ELR (cell line): ENCODE measurements around the gene CENPX.

Source experiments
- DNase-seq: peaks from one replicate; pipeline ENCODE4 v3.0.0-alpha.2; 2015; ENCODE audit warnings: low read depth

Gene CENPX

GRCh38 chr17:82012261-82012639, 10.4 kb downstream of the CENPX start:
- DNase-seq, result no peak

- DNase-seq, result no peak
These were observed 11.0 kb downstream of the CENPX start for GRCh38 chr17:82011617-82012187.

GRCh38 chr17:82010575-82011525, 11.8 kb downstream of the CENPX start:
- DNase-seq, result no peak

GRCh38 chr17:82009413-82009812, 13.3 kb downstream of the CENPX start:
- no peak for DNase-seq

- no peak for DNase-seq
These were observed 13.7 kb downstream of the CENPX start for GRCh38 chr17:82008941-82009405.

- no peak for DNase-seq
These were observed 14.3 kb downstream of the CENPX start for GRCh38 chr17:82008258-82008940.

GRCh38 chr17:82007495-82008257, 15.0 kb downstream of the CENPX start:
- no peak for DNase-seq

- no peak for DNase-seq
These were observed 15.5 kb downstream of the CENPX start for GRCh38 chr17:82007228-82007494.

- peak; percentile 64 for DNase-seq
These were observed 16.0 kb downstream of the CENPX start for GRCh38 chr17:82006468-82007227.

GRCh38 chr17:82005701-82006348, 16.9 kb downstream of the CENPX start:
- DNase-seq, result no peak

GRCh38 chr17:82004517-82005455, 17.9 kb downstream of the CENPX start:
- DNase-seq, result no peak

GRCh38 chr17:82003411-82004381, 19.0 kb downstream of the CENPX start:
- peak; percentile 99 for DNase-seq

- DNase-seq, result no peak
These were observed 21.1 kb downstream of the CENPX start for GRCh38 chr17:82001571-82002056.

GRCh38 chr17:82000803-82001570, 21.7 kb downstream of the CENPX start:
- DNase-seq, result no peak

GRCh38 chr17:81999976-82000802, 22.5 kb downstream of the CENPX start:
- DNase-seq, result no peak

- DNase-seq, result no peak
These were observed 23.1 kb downstream of the CENPX start for GRCh38 chr17:81999587-81999975.
